Measurements from ENCODE around the gene ATP7B. TPM values are rescaled to one million over a fixed set of nuclear protein-coding genes. Genes with fewer than 3 reads are reported as not detected.
A peak's percentile ranks its signal among the peaks of the same experiment; 100 is the strongest.

Gene ATP7B
- total RNA-seq, 2 experiments from 2014 or later, result 0.85 to 1.2 TPM

- POLR2A ChIA-PET, result no interaction called here
- H3K36me3 Mint-ChIP-seq (ENCODE audit: low read depth), result peaks cover 91% of the 10 kb centered on the region
- no peak overlapping the region for H3K4me3 ChIP-seq (ENCODE audit: low read length)
- H3K36me3 ChIP-seq (ENCODE audit: insufficient read depth, low read length), result peaks cover 46% of the 10 kb centered on the region
- H3K4me3 Mint-ChIP-seq, result no peak overlapping the region
- no peak overlapping the region for H3K27ac Mint-ChIP-seq
- H3K4me1 ChIP-seq (ENCODE audit: insufficient read depth, low read length), result no peaks in the 10 kb centered on the region
- H3K27ac ChIP-seq (ENCODE audit: low read depth in 1 of 2, low read length in 2 of 2), result no peak overlapping the region
- intact Hi-C loops (cut with DNase I, micrococcal nuclease), result no loop called here
- TF ChIP-seq, protein P1, sequence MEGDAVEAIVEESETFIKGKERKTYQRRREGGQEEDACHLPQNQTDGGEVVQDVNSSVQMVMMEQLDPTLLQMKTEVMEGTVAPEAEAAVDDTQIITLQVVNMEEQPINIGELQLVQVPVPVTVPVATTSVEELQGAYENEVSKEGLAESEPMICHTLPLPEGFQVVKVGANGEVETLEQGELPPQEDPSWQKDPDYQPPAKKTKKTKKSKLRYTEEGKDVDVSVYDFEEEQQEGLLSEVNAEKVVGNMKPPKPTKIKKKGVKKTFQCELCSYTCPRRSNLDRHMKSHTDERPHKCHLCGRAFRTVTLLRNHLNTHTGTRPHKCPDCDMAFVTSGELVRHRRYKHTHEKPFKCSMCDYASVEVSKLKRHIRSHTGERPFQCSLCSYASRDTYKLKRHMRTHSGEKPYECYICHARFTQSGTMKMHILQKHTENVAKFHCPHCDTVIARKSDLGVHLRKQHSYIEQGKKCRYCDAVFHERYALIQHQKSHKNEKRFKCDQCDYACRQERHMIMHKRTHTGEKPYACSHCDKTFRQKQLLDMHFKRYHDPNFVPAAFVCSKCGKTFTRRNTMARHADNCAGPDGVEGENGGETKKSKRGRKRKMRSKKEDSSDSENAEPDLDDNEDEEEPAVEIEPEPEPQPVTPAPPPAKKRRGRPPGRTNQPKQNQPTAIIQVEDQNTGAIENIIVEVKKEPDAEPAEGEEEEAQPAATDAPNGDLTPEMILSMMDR (IDR thresholded peaks at IDR 0.05), result no peak
- H3K9me3 ChIP-seq (ENCODE audit: control insufficient read depth in 1 of 2, insufficient read depth in 1 of 2, low read length in 2 of 2), result no peaks in the 10 kb centered on the region
- H3K9me3 Mint-ChIP-seq, result no peaks in the 10 kb centered on the region
- CTCF ChIA-PET, result no interaction called here
- no peaks in the 10 kb centered on the region for H3K27me3 ChIP-seq (ENCODE audit: control insufficient read depth in 1 of 2, insufficient read depth in 2 of 2, low read length in 2 of 2)
- no peak for ATAC-seq (ENCODE audit: poor library complexity)
- H3K27me3 Mint-ChIP-seq, result no peaks in the 10 kb centered on the region
- H3K4me1 Mint-ChIP-seq (ENCODE audit: low read depth), result peaks cover 31% of the 10 kb centered on the region
- no peak for DNase-seq
These were observed 8.9 kb upstream of the ATP7B start for GRCh38 chr13:52020191-52020590.

GRCh38 chr13:52016296-52016695, 5.0 kb upstream of the ATP7B start:
- no peak for DNase-seq
- intact Hi-C loops (cut with DNase I, micrococcal nuclease), result loop anchor here in 1 of 2 experiments (10.0 kb wide), 2 partner anchors 431 to 599 kb away; partner anchors contain the start of gene WDFY2
- Histone ChIP-seq H3K9me3 (ENCODE audit: control insufficient read depth in 1 of 2, insufficient read depth in 1 of 2, low read length in 2 of 2) (no peaks in the 10 kb centered on the region), H3K27ac (ENCODE audit: low read depth in 1 of 2, low read length in 2 of 2) (no peak overlapping the region), H3K36me3 (ENCODE audit: insufficient read depth, low read length) (peaks cover 26% of the 10 kb centered on the region), H3K4me3 (ENCODE audit: low read length) (no peak overlapping the region), H3K27me3 (ENCODE audit: control insufficient read depth in 1 of 2, insufficient read depth in 2 of 2, low read length in 2 of 2) (no peaks in the 10 kb centered on the region), H3K4me1 (ENCODE audit: insufficient read depth, low read length) (peaks cover 3% of the 10 kb centered on the region)
- Mint-ChIP-seq H3K27me3 (no peaks in the 10 kb centered on the region), H3K27ac (no peak overlapping the region), H3K4me3 (no peak overlapping the region), H3K36me3 (ENCODE audit: low read depth) (peaks cover 65% of the 10 kb centered on the region), H3K4me1 (ENCODE audit: low read depth) (peaks cover 38% of the 10 kb centered on the region), H3K9me3 (no peaks in the 10 kb centered on the region)
- TF ChIP-seq, protein P1 (IDR thresholded peaks at IDR 0.05), result no peak
- CTCF ChIA-PET, result no interaction called here
- no peak for ATAC-seq (ENCODE audit: poor library complexity)
- POLR2A ChIA-PET, result no interaction called here

DNA sequence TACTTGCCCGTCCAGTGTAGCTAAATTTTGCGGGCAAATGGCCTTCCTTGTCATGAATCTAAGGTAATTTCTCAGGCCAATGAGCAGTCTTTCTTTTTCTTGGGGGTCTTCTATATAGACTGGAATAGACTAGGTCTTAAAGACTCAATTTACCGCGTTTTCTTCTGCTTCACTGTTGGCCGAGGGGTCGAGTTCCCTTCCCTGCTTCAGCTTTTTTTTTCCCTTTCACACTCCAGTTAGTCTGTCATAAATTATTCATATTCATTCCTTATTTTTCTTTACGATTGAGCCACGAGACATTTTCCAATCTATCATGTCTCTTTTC, 1.2 kb upstream of the ATP7B start:
- CTCF ChIA-PET, result no interaction called here
- DNase-seq (no peak), ATAC-seq (ENCODE audit: poor library complexity) (no peak)
- no peaks in the 10 kb centered on the region for H3K9me3 ChIP-seq (ENCODE audit: control insufficient read depth in 1 of 2, insufficient read depth in 1 of 2, low read length in 2 of 2)
- peak overlapping the region in 1 of 2 donors; percentile 56 for H3K27ac ChIP-seq (ENCODE audit: low read depth in 1 of 2, low read length in 2 of 2)
- H3K4me1 ChIP-seq (ENCODE audit: insufficient read depth, low read length), result peaks cover 9% of the 10 kb centered on the region
- TF ChIP-seq, protein P1 (IDR thresholded peaks at IDR 0.05), result no peak
- H3K27me3 ChIP-seq (ENCODE audit: control insufficient read depth in 1 of 2, insufficient read depth in 2 of 2, low read length in 2 of 2), result peaks cover 2 to 23% of the 10 kb centered on the region in 2 experiments
- H3K9me3 Mint-ChIP-seq, result no peaks in the 10 kb centered on the region
- H3K4me3 ChIP-seq (ENCODE audit: low read length), result peak overlapping the region; percentile 93
- intact Hi-C loops (cut with DNase I, micrococcal nuclease), result loop anchor here (2.0 to 10.0 kb wide), 9 partner anchors 60 to 602 kb away; partner anchors contain the start of genes WDFY2 (in 2 of the 2), CKAP2 (in 1 of the 2), DHRS12 (in 1 of the 2) and INTS6 (in 1 of the 2)
- H3K36me3 Mint-ChIP-seq (ENCODE audit: low read depth), result peaks cover 28% of the 10 kb centered on the region
- peak overlapping the region; percentile 84 for H3K27ac Mint-ChIP-seq
- H3K27me3 Mint-ChIP-seq, result peaks cover 12% of the 10 kb centered on the region
- peak overlapping the region; percentile 92 for H3K4me3 Mint-ChIP-seq
- peaks cover 5% of the 10 kb centered on the region for H3K36me3 ChIP-seq (ENCODE audit: insufficient read depth, low read length)
- POLR2A ChIA-PET, result interaction anchor here (0.7 to 2.1 kb wide), 14 partner anchors 19 to 640 kb away, joined by 3 to 19 read pairs (median 5); partner anchors contain the start of genes INTS6, NEK3 and SUGT1
- H3K4me1 Mint-ChIP-seq (ENCODE audit: low read depth), result peaks cover 29% of the 10 kb centered on the region

All from CD4-positive, alpha-beta T cell (primary cell).